GM23338 (cell line): Measurements from ENCODE around the gene GRIN2A. TPM values are rescaled to one million over a fixed set of nuclear protein-coding genes. Genes with fewer than 3 reads are reported as not detected.

Experiments
- ATAC-seq: fragments of 200-7000 bp; cut with Tn5 transposase; 3 replicates; pipeline ENCODE4 v1.9.1; 2020
- DNase-seq: peaks from one replicate; pipeline ENCODE4 v3.0.0-alpha.2; 2015; ENCODE audit warnings: low spot score
- H2AFZ ChIP-seq: fragments of 200-600 bp; sonication (generic); 2 replicates; pipeline ENCODE4 v1.8.0; 2016; ENCODE audit warnings: antibody characterized with exemption, mild to moderate bottlenecking, moderate library complexity
- H3F3A ChIP-seq: fragments of 200-600 bp; sonication (generic); replicated peaks from 2 replicates; pipeline ENCODE4 v1.8.0; 2017; ENCODE audit warnings: antibody characterized with exemption, mixed run types, low read depth
- H3K27ac ChIP-seq: fragments of 200-600 bp; sonication (generic); 2 replicates; pipeline ENCODE4 v1.6.1; 2016; ENCODE audit warnings: low read depth
- H3K27me3 ChIP-seq: fragments of 200-600 bp; sonication (generic); 2 replicates; pipeline ENCODE4 v1.8.0; 2016; ENCODE audit warnings: mild to moderate bottlenecking, mixed run types, moderate library complexity; ENCODE audit not compliant: insufficient read depth
- H3K36me3 ChIP-seq: fragments of 200-600 bp; sonication (generic); 2 replicates; pipeline ENCODE4 v1.8.0; 2016; ENCODE audit warnings: mild to moderate bottlenecking; ENCODE audit not compliant: insufficient read depth
- H3K4me1 ChIP-seq: fragments of 200-600 bp; sonication (generic); 2 replicates; pipeline ENCODE4 v1.8.0; 2016; ENCODE audit warnings: mild to moderate bottlenecking, moderate library complexity; ENCODE audit not compliant: insufficient read depth
- H3K4me2 ChIP-seq: fragments of 200-600 bp; sonication (generic); 2 replicates; pipeline ENCODE4 v1.7.1; 2017; ENCODE audit warnings: mixed run types
- H3K4me3 ChIP-seq: fragments of 200-600 bp; sonication (generic); 2 replicates; pipeline ENCODE4 v1.6.1; 2016; ENCODE audit warnings: mixed run types
- H3K79me2 ChIP-seq: fragments of 200-600 bp; sonication (generic); replicated peaks from 2 replicates; pipeline ENCODE4 v1.8.0; 2017; ENCODE audit warnings: mild to moderate bottlenecking; ENCODE audit not compliant: insufficient read depth
- H3K9me2 ChIP-seq: fragments of 200-600 bp; sonication (generic); 2 replicates; pipeline ENCODE4 v1.8.0; 2017; ENCODE audit not compliant: insufficient read depth
- H4K20me1 ChIP-seq: fragments of 200-600 bp; sonication (generic); replicated peaks from 2 replicates; pipeline ENCODE4 v1.8.0; 2017; ENCODE audit warnings: mild to moderate bottlenecking; ENCODE audit not compliant: insufficient read depth
- H3K27ac Mint-ChIP-seq: 2 replicates; pipeline ENCODE4 v1.8.0; 2020; ENCODE audit warnings: inconsistent platforms, mild to moderate bottlenecking, moderate library complexity, mixed read lengths
- H3K27me3 Mint-ChIP-seq: 3 replicates; pipeline ENCODE4 v1.8.0; 2022; ENCODE audit warnings: low read depth, mild to moderate bottlenecking, moderate library complexity, mixed read lengths, inconsistent platforms; ENCODE audit not compliant: insufficient read depth, poor library complexity
- H3K36me3 Mint-ChIP-seq: 3 replicates; pipeline ENCODE4 v1.8.0; 2021; ENCODE audit warnings: low read depth, mild to moderate bottlenecking, inconsistent platforms, moderate library complexity, mixed read lengths
- H3K4me1 Mint-ChIP-seq: 3 replicates; pipeline ENCODE4 v1.8.0; 2020; ENCODE audit warnings: mild to moderate bottlenecking, inconsistent platforms, mixed read lengths
- H3K4me3 Mint-ChIP-seq: 3 replicates; pipeline ENCODE4 v1.8.0; 2021; ENCODE audit warnings: moderate library complexity, mild to moderate bottlenecking, inconsistent platforms, mixed read lengths
- H3K9me3 Mint-ChIP-seq: 3 replicates; pipeline ENCODE4 v1.8.0; 2020; ENCODE audit warnings: moderate library complexity, mild to moderate bottlenecking, inconsistent platforms, mixed read lengths
- CREB1 ChIP-seq: fragments of 250-450 bp; sonication (Bioruptor Pico); IDR thresholded peaks from 2 replicates; pipeline ENCODE4 v1.5.0; 2020; ENCODE audit warnings: low read depth, mild to moderate bottlenecking, moderate library complexity
- EZH2 ChIP-seq: fragments of 200-600 bp; sonication (generic); IDR thresholded peaks from one replicate; pipeline ENCODE4 v1.8.0; 2017; ENCODE audit warnings: antibody characterized with exemption, mild to moderate bottlenecking, low read depth; ENCODE audit not compliant: unreplicated experiment
- EZH2phosphoT487 ChIP-seq: fragments of 200-600 bp; sonication (generic); IDR thresholded peaks from one replicate; pipeline ENCODE4 v1.8.1; 2018; ENCODE audit warnings: antibody characterized with exemption; ENCODE audit not compliant: unreplicated experiment
- NANOG ChIP-seq: IDR thresholded peaks from 2 replicates; pipeline ENCODE4 v1.6.1; 2016; ENCODE audit warnings: antibody characterized with exemption, borderline replicate concordance
- POLR2AphosphoS5 ChIP-seq: IDR thresholded peaks from 2 replicates; pipeline ENCODE4 v1.6.1; 2016; ENCODE audit warnings: antibody characterized with exemption, low read depth
- STAT1 ChIP-seq: IDR thresholded peaks from one replicate; pipeline ENCODE4 v1.6.1; 2016; ENCODE audit warnings: antibody characterized with exemption; ENCODE audit not compliant: unreplicated experiment
- ZNF331 ChIP-seq: fragments of 250-450 bp; sonication (Bioruptor Pico); IDR thresholded peaks from 2 replicates; pipeline ENCODE4 v1.5.0; 2020; ENCODE audit warnings: low read depth, mild to moderate bottlenecking, moderate library complexity
- polyA plus RNA-seq: library from polyadenylated mRNA; unstranded; fragments of >200 nt; fragmentation: Nextera tagmentation; extraction: Ambion mirVana; gene quantifications from 2 replicates; pipeline ENCODE4 v1.2.1, GENCODE V29; 2016
- total RNA-seq: library from RNA; depleted of rRNA; stranded (reverse); fragments of >200 nt; shearing (Covaris generic); gene quantifications from 2 replicates; pipeline ENCODE4 v1.2.3, GENCODE V29; 2014
- TF ChIP-seq, protein P1 (sequence below), 2 experiments: fragments of 200-600 bp in 1 of 2; sonication (generic) in 1 of 2; conservative IDR thresholded peaks; 2 replicates each; pipeline versions ENCODE4 v1.5.1 to v1.6.1; 2016 to 2017; ENCODE audit warnings: antibody characterized with exemption in 2 of 2, low read depth in 2 of 2, mild to moderate bottlenecking in 2 of 2, moderate library complexity in 1 of 2
- TF ChIP-seq, protein P2 (sequence below): fragments of 250-450 bp; sonication (Bioruptor Pico); IDR thresholded peaks from 2 replicates; pipeline ENCODE4 v1.5.0; 2020; ENCODE audit warnings: mild to moderate bottlenecking, moderate library complexity
- TF ChIP-seq, protein P3 (sequence below): IDR thresholded peaks from 2 replicates; pipeline ENCODE4 v1.6.1; 2016; ENCODE audit warnings: antibody characterized with exemption
- TF ChIP-seq, protein P4 (sequence below): IDR thresholded peaks from one replicate; pipeline ENCODE4 v1.6.1; 2018; ENCODE audit warnings: antibody characterized with exemption; ENCODE audit not compliant: unreplicated experiment

The GRIN2A gene
- total and polyA plus RNA-seq, 2 experiments from 2014 or later, result 0.89 to 5.1 TPM

DNA sequence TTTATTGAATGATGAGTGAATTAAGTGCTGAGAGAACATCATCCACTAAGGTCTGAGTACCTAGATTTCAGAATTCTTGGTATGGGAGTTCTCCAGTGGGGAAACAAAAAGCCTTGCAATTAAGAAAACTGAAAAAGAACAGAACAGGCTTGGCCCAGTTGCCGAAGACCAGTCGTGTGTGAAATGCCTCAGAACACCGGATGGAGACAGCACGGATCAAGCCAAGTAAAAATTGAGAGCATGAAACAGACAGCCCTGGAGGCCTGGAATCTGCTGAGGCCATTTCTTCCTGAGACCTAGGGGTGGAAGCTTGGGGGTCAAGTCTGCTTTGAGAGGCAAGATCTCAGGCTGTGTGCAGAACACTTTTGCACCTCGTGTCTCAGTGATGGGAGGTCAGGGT lies 43.3 kb downstream of the GRIN2A start:
- Histone ChIP-seq H3K36me3 (no peaks in the 10 kb centered on the region), H3K4me1 (no peaks in the 10 kb centered on the region), H3K9me2 (no peaks in the 10 kb centered on the region), H4K20me1 (no peaks in the 10 kb centered on the region), H3K27me3 (no peaks in the 10 kb centered on the region), H3K79me2 (no peaks in the 10 kb centered on the region), H2AFZ (no peak overlapping the region), H3F3A (no peaks in the 10 kb centered on the region), H3K27ac (no peak overlapping the region), H3K4me2 (no peak overlapping the region), H3K4me3 (no peak overlapping the region)
- Mint-ChIP-seq H3K4me1 (no peaks in the 10 kb centered on the region), H3K9me3 (no peaks in the 10 kb centered on the region), H3K27ac (no peak overlapping the region), H3K36me3 (no peaks in the 10 kb centered on the region), H3K4me3 (no peak overlapping the region), H3K27me3 (no peaks in the 10 kb centered on the region)
- DNase-seq (no peak), ATAC-seq (no peak)
- TF ChIP-seq, protein P1, sequence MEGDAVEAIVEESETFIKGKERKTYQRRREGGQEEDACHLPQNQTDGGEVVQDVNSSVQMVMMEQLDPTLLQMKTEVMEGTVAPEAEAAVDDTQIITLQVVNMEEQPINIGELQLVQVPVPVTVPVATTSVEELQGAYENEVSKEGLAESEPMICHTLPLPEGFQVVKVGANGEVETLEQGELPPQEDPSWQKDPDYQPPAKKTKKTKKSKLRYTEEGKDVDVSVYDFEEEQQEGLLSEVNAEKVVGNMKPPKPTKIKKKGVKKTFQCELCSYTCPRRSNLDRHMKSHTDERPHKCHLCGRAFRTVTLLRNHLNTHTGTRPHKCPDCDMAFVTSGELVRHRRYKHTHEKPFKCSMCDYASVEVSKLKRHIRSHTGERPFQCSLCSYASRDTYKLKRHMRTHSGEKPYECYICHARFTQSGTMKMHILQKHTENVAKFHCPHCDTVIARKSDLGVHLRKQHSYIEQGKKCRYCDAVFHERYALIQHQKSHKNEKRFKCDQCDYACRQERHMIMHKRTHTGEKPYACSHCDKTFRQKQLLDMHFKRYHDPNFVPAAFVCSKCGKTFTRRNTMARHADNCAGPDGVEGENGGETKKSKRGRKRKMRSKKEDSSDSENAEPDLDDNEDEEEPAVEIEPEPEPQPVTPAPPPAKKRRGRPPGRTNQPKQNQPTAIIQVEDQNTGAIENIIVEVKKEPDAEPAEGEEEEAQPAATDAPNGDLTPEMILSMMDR (conservative IDR thresholded peaks at IDR 0.05; ENCODE audit: low read depth in 2 of 2), result no peak
- TF ChIP-seq POLR2AphosphoS5 (no peak), EZH2phosphoT487 (no peak), NANOG (no peak), EZH2 (no peak), STAT1 (no peak), ZNF331 (CRISPR knock-in tag) (no peak), CREB1 (CRISPR knock-in tag) (no peak)
- TF ChIP-seq, protein P2, sequence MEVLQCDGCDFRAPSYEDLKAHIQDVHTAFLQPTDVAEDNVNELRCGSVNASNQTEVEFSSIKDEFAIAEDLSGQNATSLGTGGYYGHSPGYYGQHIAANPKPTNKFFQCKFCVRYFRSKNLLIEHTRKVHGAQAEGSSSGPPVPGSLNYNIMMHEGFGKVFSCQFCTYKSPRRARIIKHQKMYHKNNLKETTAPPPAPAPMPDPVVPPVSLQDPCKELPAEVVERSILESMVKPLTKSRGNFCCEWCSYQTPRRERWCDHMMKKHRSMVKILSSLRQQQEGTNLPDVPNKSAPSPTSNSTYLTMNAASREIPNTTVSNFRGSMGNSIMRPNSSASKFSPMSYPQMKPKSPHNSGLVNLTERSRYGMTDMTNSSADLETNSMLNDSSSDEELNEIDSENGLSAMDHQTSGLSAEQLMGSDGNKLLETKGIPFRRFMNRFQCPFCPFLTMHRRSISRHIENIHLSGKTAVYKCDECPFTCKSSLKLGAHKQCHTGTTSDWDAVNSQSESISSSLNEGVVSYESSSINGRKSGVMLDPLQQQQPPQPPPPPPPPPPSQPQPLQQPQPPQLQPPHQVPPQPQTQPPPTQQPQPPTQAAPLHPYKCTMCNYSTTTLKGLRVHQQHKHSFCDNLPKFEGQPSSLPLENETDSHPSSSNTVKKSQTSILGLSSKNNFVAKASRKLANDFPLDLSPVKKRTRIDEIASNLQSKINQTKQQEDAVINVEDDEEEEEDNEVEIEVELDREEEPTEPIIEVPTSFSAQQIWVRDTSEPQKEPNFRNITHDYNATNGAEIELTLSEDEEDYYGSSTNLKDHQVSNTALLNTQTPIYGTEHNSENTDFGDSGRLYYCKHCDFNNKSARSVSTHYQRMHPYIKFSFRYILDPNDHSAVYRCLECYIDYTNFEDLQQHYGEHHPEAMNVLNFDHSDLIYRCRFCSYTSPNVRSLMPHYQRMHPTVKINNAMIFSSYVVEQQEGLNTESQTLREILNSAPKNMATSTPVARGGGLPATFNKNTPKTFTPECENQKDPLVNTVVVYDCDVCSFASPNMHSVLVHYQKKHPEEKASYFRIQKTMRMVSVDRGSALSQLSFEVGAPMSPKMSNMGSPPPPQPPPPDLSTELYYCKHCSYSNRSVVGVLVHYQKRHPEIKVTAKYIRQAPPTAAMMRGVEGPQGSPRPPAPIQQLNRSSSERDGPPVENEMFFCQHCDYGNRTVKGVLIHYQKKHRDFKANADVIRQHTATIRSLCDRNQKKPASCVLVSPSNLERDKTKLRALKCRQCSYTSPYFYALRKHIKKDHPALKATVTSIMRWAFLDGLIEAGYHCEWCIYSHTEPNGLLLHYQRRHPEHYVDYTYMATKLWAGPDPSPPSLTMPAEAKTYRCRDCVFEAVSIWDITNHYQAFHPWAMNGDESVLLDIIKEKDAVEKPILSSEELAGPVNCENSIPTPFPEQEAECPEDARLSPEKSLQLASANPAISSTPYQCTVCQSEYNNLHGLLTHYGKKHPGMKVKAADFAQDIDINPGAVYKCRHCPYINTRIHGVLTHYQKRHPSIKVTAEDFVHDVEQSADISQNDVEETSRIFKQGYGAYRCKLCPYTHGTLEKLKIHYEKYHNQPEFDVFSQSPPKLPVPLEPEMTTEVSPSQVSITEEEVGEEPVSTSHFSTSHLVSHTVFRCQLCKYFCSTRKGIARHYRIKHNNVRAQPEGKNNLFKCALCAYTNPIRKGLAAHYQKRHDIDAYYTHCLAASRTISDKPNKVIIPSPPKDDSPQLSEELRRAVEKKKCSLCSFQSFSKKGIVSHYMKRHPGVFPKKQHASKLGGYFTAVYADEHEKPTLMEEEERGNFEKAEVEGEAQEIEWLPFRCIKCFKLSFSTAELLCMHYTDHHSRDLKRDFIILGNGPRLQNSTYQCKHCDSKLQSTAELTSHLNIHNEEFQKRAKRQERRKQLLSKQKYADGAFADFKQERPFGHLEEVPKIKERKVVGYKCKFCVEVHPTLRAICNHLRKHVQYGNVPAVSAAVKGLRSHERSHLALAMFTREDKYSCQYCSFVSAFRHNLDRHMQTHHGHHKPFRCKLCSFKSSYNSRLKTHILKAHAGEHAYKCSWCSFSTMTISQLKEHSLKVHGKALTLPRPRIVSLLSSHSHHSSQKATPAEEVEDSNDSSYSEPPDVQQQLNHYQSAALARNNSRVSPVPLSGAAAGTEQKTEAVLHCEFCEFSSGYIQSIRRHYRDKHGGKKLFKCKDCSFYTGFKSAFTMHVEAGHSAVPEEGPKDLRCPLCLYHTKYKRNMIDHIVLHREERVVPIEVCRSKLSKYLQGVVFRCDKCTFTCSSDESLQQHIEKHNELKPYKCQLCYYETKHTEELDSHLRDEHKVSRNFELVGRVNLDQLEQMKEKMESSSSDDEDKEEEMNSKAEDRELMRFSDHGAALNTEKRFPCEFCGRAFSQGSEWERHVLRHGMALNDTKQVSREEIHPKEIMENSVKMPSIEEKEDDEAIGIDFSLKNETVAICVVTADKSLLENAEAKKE, result no peak
- TF ChIP-seq, protein P3, sequence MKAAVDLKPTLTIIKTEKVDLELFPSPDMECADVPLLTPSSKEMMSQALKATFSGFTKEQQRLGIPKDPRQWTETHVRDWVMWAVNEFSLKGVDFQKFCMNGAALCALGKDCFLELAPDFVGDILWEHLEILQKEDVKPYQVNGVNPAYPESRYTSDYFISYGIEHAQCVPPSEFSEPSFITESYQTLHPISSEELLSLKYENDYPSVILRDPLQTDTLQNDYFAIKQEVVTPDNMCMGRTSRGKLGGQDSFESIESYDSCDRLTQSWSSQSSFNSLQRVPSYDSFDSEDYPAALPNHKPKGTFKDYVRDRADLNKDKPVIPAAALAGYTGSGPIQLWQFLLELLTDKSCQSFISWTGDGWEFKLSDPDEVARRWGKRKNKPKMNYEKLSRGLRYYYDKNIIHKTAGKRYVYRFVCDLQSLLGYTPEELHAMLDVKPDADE, result no peak
- TF ChIP-seq, protein P4, sequence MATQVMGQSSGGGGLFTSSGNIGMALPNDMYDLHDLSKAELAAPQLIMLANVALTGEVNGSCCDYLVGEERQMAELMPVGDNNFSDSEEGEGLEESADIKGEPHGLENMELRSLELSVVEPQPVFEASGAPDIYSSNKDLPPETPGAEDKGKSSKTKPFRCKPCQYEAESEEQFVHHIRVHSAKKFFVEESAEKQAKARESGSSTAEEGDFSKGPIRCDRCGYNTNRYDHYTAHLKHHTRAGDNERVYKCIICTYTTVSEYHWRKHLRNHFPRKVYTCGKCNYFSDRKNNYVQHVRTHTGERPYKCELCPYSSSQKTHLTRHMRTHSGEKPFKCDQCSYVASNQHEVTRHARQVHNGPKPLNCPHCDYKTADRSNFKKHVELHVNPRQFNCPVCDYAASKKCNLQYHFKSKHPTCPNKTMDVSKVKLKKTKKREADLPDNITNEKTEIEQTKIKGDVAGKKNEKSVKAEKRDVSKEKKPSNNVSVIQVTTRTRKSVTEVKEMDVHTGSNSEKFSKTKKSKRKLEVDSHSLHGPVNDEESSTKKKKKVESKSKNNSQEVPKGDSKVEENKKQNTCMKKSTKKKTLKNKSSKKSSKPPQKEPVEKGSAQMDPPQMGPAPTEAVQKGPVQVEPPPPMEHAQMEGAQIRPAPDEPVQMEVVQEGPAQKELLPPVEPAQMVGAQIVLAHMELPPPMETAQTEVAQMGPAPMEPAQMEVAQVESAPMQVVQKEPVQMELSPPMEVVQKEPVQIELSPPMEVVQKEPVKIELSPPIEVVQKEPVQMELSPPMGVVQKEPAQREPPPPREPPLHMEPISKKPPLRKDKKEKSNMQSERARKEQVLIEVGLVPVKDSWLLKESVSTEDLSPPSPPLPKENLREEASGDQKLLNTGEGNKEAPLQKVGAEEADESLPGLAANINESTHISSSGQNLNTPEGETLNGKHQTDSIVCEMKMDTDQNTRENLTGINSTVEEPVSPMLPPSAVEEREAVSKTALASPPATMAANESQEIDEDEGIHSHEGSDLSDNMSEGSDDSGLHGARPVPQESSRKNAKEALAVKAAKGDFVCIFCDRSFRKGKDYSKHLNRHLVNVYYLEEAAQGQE, result no peak
